Nucleus accumbens (tissue), 56 donors: ENCODE data around the gene SLC6A12.
"Not testable (repeated sequence)": the region's sequence is repeated elsewhere in the genome, so short reads cannot be mapped to it uniquely, and the experiment has no call there.

Experiments used
- DNase-seq, 56 donors: peaks; one replicate each; lab custom pipeline; 2025; lab: John Stamatoyannopoulos, UW

The SLC6A12 gene

GRCh38 chr12:218728-219590 lies 5.0 kb upstream of the SLC6A12 start:
- DNase-seq, result no peak

GRCh38 chr12:218221-218620 lies 4.3 kb upstream of the SLC6A12 start:
- no peak for DNase-seq

GRCh38 chr12:217029-217428 lies 3.1 kb upstream of the SLC6A12 start:
- not testable (repeated sequence) for DNase-seq

GRCh38 chr12:215116-215515 lies 1.2 kb upstream of the SLC6A12 start:
- DNase-seq, result no peak

GRCh38 chr12:213527-213932 lies 427 bp downstream of the SLC6A12 start:
- DNase-seq, result no peak

- DNase-seq, result no peak
Measured at GRCh38 chr12:212715-213526, 1.0 kb downstream of the SLC6A12 start.

- no peak for DNase-seq
Measured at GRCh38 chr12:212415-212714, 1.6 kb downstream of the SLC6A12 start.

- DNase-seq, result no peak
Measured at GRCh38 chr12:211639-212414, 2.1 kb downstream of the SLC6A12 start.

- DNase-seq, result no peak
Measured at GRCh38 chr12:211142-211465, 2.9 kb downstream of the SLC6A12 start.

- no peak for DNase-seq
Measured at GRCh38 chr12:210277-211141, 3.4 kb downstream of the SLC6A12 start.

- no peak for DNase-seq
Measured at GRCh38 chr12:209851-210250, 4.1 kb downstream of the SLC6A12 start.

GRCh38 chr12:209246-209645 lies 4.7 kb downstream of the SLC6A12 start:
- no peak for DNase-seq

GRCh38 chr12:208813-209212 lies 5.1 kb downstream of the SLC6A12 start:
- no peak for DNase-seq

GRCh38 chr12:207804-208203 lies 6.2 kb downstream of the SLC6A12 start:
- no peak for DNase-seq

GRCh38 chr12:206746-207440 lies 7.1 kb downstream of the SLC6A12 start:
- DNase-seq, result no peak

GRCh38 chr12:205026-205425 lies 8.9 kb downstream of the SLC6A12 start:
- DNase-seq, result no peak

- DNase-seq, result peak in 1 of 56 donors; percentile 24
Measured at GRCh38 chr12:204261-204678, 9.7 kb downstream of the SLC6A12 start.

- peak in 46 of 56 donors; percentile 7 to 79 (median 44) for DNase-seq
Measured at GRCh38 chr12:203462-204260, 10.3 kb downstream of the SLC6A12 start.

- no peak for DNase-seq
Measured at GRCh38 chr12:203074-203461, 10.9 kb downstream of the SLC6A12 start.
